Prostate gland (tissue), 2 donors: Measurements from ENCODE around the gene USP35. TPM values are rescaled to one million over a fixed set of nuclear protein-coding genes. Genes with fewer than 3 reads are reported as not detected.

ENCODE experiments used
- DNase-seq: peaks from one replicate; pipeline ENCODE4 v3.0.0-alpha.2; 2019; ENCODE audit warnings: low spot score
- H3K27ac ChIP-seq, 2 donors: fragments of 200-600 bp; sonication (generic); 2 replicates each; pipeline ENCODE4 v1.5.1; 2017 to 2019
- H3K27me3 ChIP-seq: fragments of 200-600 bp; sonication (generic); replicated peaks from 2 replicates; pipeline ENCODE4 v1.5.1; 2019; ENCODE audit not compliant: insufficient read depth
- H3K36me3 ChIP-seq, 2 donors: fragments of 200-600 bp; sonication (generic); 1 replicate in 1 of 2; 2 replicates in 1 of 2; pipeline versions ENCODE4 v1.5.1 to v1.8.1; 2017 to 2019
- H3K4me1 ChIP-seq: fragments of 200-600 bp; sonication (generic); replicated peaks from 2 replicates; pipeline ENCODE4 v1.5.1; 2019
- H3K4me3 ChIP-seq, 2 donors: fragments of 200-600 bp; sonication (generic); 2 replicates each; pipeline ENCODE4 v1.5.1; 2017 to 2019
- H3K9me3 ChIP-seq: fragments of 200-600 bp; sonication (generic); 2 replicates; pipeline ENCODE4 v1.5.1; 2017
- POLR2A ChIP-seq: fragments of 450-650 bp; IDR thresholded peaks from one replicate; pipeline ENCODE4 v1.6.1; 2016; ENCODE audit warnings: antibody characterized with exemption, mild to moderate bottlenecking
- POLR2AphosphoS5 ChIP-seq: sonication (generic); formaldehyde crosslinking; IDR thresholded peaks from one replicate; pipeline ENCODE4 v1.6.1; 2017; ENCODE audit warnings: antibody characterized with exemption
- WGBS: methylation state at CpG from one replicate; pipeline ENCODE4 v1.1.5; 2018; 5-methylcytosine and 5-hydroxymethylcytosine counted together
- intact Hi-C: fragments of 100-400 bp; cut with DNase I; formaldehyde crosslinking; loops from one replicate; pipeline ENCODE4 v1.14.2; 2022
- total RNA-seq, 2 donors: library from RNA; depleted of rRNA; stranded (reverse); fragments of >200 nt; gene quantifications; one replicate each; pipeline ENCODE4 v1.1.0, GENCODE V29; 2016
- TF ChIP-seq, protein P1 (sequence below), 4 experiments: fragments of 200-600 bp in 2 of 4; fragments of 450-650 bp in 2 of 4; sonication (generic) in 2 of 4; IDR thresholded peaks; 1 replicate in 3 of 4; 2 replicates in 1 of 4; pipeline ENCODE4 v1.5.1; 2016 to 2019; ENCODE audit warnings: antibody characterized with exemption in 4 of 4, mild to moderate bottlenecking in 2 of 4, moderate library complexity in 2 of 4

The USP35 gene
- total RNA-seq, 2 donors from 2014 or later, result 3.4 to 13.6 TPM

DNA sequence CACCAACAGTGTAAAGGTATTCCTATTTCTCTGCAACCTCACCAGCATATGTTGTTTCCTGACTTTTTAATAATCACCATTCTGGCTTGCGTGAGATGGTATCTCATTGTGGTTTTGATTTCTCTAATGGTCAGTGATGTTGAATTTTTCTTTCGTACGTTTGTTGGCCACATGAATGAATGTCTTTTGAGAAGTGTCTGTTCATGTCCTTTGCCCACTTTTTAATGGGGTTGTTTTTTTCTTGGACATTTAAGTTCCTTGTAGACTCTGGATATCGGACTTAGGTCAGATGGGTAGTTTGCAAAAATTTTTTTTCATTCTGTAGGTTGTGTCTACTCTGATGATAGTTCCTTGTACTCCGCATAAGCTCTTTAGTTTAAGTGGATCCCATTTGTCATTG lies 22.8 kb downstream of the USP35 start:
- H3K4me1 ChIP-seq, result no peaks in the 10 kb centered on the region
- H3K27ac ChIP-seq, result no peak overlapping the region
- intact Hi-C loops, result no loop called here
- DNase-seq, result no peak
- H3K27me3 ChIP-seq, result no peaks in the 10 kb centered on the region
- no peaks in the 10 kb centered on the region for H3K9me3 ChIP-seq
- no peak overlapping the region for H3K4me3 ChIP-seq
- H3K36me3 ChIP-seq, result no peaks in the 10 kb centered on the region
- no peak for TF ChIP-seq POLR2A
- 92% methylated on average over 5 of the region's 5 CpGs for WGBS

DNA sequence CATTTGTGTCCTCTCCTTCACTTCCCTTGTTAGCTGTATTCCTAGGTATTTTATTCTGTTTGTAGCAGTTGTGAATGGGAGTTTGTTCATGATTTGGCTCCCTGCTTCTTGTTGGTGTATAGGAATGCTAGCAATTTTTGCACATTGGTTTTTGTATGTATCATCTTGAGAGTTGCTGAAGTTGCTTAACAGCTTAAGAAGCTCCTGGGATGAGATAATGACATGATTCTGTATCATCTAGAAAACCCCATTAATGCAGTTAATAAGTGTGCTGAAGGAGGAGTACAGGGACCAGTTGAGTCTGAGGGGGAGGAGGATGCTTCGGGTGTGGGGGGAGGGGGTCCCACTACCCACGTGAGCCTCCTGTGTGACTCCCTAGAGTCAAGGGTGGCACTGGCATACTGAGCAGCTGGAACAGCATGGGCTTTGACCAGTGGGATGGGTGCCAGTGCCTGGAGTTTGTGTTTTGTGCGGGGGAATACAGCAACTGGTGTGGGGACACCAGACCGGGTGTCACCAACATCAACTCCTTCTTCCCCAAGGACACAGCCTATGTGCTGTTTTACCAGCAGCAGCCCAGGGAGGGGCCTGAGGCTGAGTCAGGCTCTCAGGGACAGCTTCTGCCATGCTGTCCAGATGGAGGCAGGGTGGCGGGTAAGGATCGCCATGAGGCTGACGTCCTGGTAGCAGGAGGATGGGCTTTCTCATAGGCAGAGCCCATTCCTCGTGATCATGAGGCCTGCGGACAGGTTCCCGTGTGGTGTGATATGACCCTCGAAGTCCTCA lies 24.1 kb downstream of the USP35 start:
- no peak overlapping the region for H3K27ac ChIP-seq
- H3K4me3 ChIP-seq, result no peak overlapping the region
- 88% methylated on average over 10 of the region's 11 CpGs for WGBS
- no peaks in the 10 kb centered on the region for H3K27me3 ChIP-seq
- no peak for TF ChIP-seq POLR2AphosphoS5
- no peak for TF ChIP-seq POLR2A
- TF ChIP-seq, protein P1, sequence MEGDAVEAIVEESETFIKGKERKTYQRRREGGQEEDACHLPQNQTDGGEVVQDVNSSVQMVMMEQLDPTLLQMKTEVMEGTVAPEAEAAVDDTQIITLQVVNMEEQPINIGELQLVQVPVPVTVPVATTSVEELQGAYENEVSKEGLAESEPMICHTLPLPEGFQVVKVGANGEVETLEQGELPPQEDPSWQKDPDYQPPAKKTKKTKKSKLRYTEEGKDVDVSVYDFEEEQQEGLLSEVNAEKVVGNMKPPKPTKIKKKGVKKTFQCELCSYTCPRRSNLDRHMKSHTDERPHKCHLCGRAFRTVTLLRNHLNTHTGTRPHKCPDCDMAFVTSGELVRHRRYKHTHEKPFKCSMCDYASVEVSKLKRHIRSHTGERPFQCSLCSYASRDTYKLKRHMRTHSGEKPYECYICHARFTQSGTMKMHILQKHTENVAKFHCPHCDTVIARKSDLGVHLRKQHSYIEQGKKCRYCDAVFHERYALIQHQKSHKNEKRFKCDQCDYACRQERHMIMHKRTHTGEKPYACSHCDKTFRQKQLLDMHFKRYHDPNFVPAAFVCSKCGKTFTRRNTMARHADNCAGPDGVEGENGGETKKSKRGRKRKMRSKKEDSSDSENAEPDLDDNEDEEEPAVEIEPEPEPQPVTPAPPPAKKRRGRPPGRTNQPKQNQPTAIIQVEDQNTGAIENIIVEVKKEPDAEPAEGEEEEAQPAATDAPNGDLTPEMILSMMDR (IDR thresholded peaks at IDR 0.05), result no peak
- DNase-seq, result no peak
- intact Hi-C loops, result no loop called here
- no peaks in the 10 kb centered on the region for H3K4me1 ChIP-seq
- H3K36me3 ChIP-seq, result no peaks in the 10 kb centered on the region
- no peaks in the 10 kb centered on the region for H3K9me3 ChIP-seq

DNA sequence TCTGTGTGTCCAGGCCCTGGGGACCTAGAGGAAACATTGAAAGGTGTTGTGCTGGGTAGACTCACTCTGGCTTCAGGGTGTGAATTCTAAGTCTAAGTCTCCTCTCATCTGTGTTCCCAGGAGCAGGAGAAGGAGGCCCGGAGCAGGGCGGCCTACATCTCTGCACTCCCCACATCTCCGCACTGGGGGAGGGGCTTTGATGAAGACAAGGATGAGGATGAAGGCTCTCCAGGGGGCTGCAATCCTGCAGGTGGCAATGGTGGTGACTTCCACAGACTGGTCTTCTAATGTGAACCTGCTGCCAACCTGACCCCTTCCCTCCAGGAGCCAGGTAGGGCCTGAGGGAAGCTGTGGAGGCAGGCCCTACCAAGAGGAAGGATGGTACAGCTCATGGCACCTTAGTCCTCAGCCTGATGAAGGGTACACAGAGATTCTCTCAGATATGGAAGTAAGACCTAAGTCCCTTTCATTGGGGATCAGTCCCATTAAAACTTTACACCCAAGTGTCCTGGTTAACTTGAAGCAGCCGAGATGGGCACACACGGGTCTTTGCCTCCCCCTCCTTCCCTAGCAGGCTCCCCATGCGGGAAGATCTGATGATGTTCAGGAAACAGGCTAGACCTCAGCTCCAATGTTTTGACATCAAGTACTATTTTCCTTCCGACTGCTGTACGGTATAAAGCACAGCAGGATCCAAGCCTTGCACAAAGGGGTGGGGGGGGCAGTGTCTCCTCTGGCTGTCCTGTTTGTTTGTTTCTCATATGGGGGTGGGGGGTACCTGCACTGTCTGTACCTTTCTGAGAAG lies 25.0 kb downstream of the USP35 start:
- 74% methylated on average over 8 of the region's 8 CpGs for WGBS
- Histone ChIP-seq H3K4me1 (no peaks in the 10 kb centered on the region), H3K9me3 (no peaks in the 10 kb centered on the region), H3K27me3 (no peaks in the 10 kb centered on the region), H3K36me3 (no peaks in the 10 kb centered on the region), H3K4me3 (no peak overlapping the region), H3K27ac (no peak overlapping the region)
- DNase-seq, result no peak
- TF ChIP-seq, protein P1 (IDR thresholded peaks at IDR 0.05), result no peak
- no peak for TF ChIP-seq POLR2AphosphoS5
- TF ChIP-seq POLR2A, result no peak
- intact Hi-C loops, result no loop called here

DNA sequence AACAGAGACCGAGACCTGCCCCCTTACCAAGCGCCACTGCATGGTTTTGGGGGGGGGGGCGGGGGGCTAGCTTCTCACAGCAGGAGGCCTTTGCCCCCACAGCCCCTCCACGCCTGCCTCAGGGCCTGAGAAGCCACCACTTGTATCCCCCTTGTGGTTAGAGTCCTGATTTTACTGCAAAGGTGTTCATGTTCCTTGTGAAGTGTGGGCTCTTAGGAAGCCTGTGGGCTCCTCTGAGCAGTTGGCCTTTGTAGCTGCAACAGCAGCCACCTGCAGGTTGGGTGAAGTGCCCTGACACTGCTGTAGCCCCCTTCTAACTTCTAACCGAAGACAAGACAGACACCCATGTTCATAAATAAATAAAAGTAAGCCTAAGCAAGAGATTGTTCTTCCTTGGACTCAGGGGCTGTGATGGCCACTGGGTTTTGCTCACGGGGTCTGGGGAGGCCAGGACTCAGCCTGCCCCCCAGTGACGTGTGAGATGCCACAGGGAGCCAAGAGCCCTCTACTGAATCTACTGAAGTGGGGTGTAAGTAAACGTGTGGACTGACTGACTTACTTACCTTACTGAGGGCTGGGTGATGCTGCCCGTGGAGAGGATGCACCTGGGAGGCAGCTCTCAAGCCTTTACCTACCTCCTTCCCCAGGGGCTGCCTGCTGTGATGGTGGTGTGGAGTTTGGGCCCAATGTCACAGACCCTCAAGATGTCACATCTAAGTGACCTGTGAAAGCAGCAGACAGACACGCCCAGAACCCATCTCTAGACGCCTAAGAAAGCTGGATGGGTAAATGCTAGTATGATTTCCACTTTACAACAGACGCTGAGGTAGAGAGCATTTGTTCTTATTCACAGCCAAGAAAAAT lies 25.8 kb downstream of the USP35 start:
- no peaks in the 10 kb centered on the region for H3K36me3 ChIP-seq
- no peak for DNase-seq
- H3K4me3 ChIP-seq, result no peak overlapping the region
- H3K27me3 ChIP-seq, result no peaks in the 10 kb centered on the region
- WGBS, result 82% methylated on average over 12 of the region's 12 CpGs
- no peak for TF ChIP-seq POLR2AphosphoS5
- no peaks in the 10 kb centered on the region for H3K9me3 ChIP-seq
- H3K4me1 ChIP-seq, result no peaks in the 10 kb centered on the region
- no peak overlapping the region for H3K27ac ChIP-seq
- intact Hi-C loops, result no loop called here

DNA sequence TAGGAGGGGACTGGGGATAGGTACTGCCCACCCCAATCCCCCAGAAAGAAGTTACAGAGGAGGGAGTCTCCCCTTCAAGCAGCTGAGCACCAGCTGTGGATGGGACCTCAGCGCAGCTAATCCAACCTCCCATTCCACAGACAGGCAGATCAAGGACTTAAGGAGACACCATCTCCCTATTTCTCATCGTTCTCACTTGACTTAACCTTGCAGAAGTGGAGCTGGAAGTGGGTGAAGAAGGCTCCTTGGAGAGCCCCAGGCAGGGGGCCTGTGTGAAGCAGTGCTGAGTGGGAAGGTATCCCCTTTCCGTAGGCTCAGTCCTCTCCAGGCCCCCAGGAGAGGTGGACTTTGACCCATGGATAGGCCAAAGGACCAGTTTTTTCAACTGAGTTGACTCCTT lies 27.3 kb downstream of the USP35 start:
- Histone ChIP-seq H3K36me3 (no peaks in the 10 kb centered on the region), H3K4me3 (no peak overlapping the region), H3K27me3 (no peaks in the 10 kb centered on the region), H3K4me1 (no peaks in the 10 kb centered on the region), H3K27ac (no peak overlapping the region), H3K9me3 (no peaks in the 10 kb centered on the region)
- WGBS, result 94% methylated on average over 3 of the region's 3 CpGs
- DNase-seq, result no peak
- TF ChIP-seq POLR2AphosphoS5, result no peak
- no peak for TF ChIP-seq POLR2A
- TF ChIP-seq, protein P1 (IDR thresholded peaks at IDR 0.05), result no peak
- intact Hi-C loops, result no loop called here
